CD14-positive monocyte (primary cell): Measurements from ENCODE around the gene PHLDB2. TPM values are rescaled to one million over a fixed set of nuclear protein-coding genes. Genes with fewer than 3 reads are reported as not detected.

Experiments
- DNase-seq, 3 donors: peaks; one replicate each; pipeline ENCODE4 v3.0.0-alpha.2; 2011 to 2022
- H2AFZ ChIP-seq: 2 replicates; pipeline ENCODE4 v1.6.0; 2012; ENCODE audit warnings: mild to moderate bottlenecking, low read depth, low read length, inconsistent platforms; ENCODE audit not compliant: insufficient read depth, poor library complexity, severe bottlenecking
- H3K27ac ChIP-seq, 2 donors: 1 replicate in 1 of 2; 2 replicates in 1 of 2; pipeline ENCODE4 v1.5.1; 2012 to 2013; ENCODE audit warnings: low read length in 2 of 2, control low read depth in 1 of 2, inconsistent platforms in 1 of 2, low read depth in 1 of 2, mild to moderate bottlenecking in 1 of 2
- H3K27me3 ChIP-seq, 2 donors: one replicate each; pipeline versions ENCODE4 v1.6.0 to v1.6.1; 2011 to 2013; ENCODE audit warnings: low read length in 2 of 2; ENCODE audit not compliant: control insufficient read depth in 2 of 2, insufficient read depth in 2 of 2
- H3K36me3 ChIP-seq, 2 donors: replicated peaks in 1 of 2; 1 replicate in 1 of 2; 2 replicates in 1 of 2; pipeline versions ENCODE4 v1.5.1 to v1.6.1; 2012 to 2013; ENCODE audit warnings: low read length in 2 of 2, control low read depth in 1 of 2, inconsistent platforms in 1 of 2, mild to moderate bottlenecking in 1 of 2; ENCODE audit not compliant: insufficient read depth in 2 of 2, control insufficient read depth in 1 of 2
- H3K4me1 ChIP-seq, 2 donors: 1 replicate in 1 of 2; 2 replicates in 1 of 2; pipeline versions ENCODE4 v1.5.1 to v1.6.1; 2012 to 2013; ENCODE audit warnings: low read length in 2 of 2, control low read depth in 1 of 2, inconsistent platforms in 1 of 2, mild to moderate bottlenecking in 1 of 2, moderate library complexity in 1 of 2; ENCODE audit not compliant: insufficient read depth in 2 of 2, control insufficient read depth in 1 of 2
- H3K4me2 ChIP-seq: replicated peaks from 2 replicates; pipeline ENCODE3; 2012; ENCODE audit warnings: low read length, moderate library complexity, mild to moderate bottlenecking; ENCODE audit not compliant: poor library complexity, severe bottlenecking; ENCODE audit errors: extremely low read depth
- H3K4me3 ChIP-seq, 3 experiments: fragments of 200-600 bp in 1 of 3; sonication (generic) in 1 of 3; replicated peaks in 1 of 3; 1 replicate in 2 of 3; 2 replicates in 1 of 3; pipeline ENCODE4 v1.5.1; 2011 to 2013; ENCODE audit warnings: low read length in 3 of 3, mild to moderate bottlenecking in 3 of 3, control low read depth in 2 of 3, low read depth in 2 of 3, inconsistent platforms in 1 of 3, moderate library complexity in 1 of 3
- H3K79me2 ChIP-seq: 2 replicates; pipeline ENCODE4 v1.6.0; 2012; ENCODE audit warnings: mild to moderate bottlenecking, control low read depth, inconsistent platforms, low read length, moderate library complexity; ENCODE audit not compliant: insufficient read depth
- H3K9ac ChIP-seq: 2 replicates; pipeline ENCODE4 v1.6.0; 2017; ENCODE audit warnings: low read length, mild to moderate bottlenecking; ENCODE audit not compliant: insufficient read depth, poor library complexity, severe bottlenecking
- H3K9me3 ChIP-seq, 2 donors: replicated peaks in 1 of 2; 1 replicate in 1 of 2; 2 replicates in 1 of 2; pipeline versions ENCODE4 v1.5.1 to v1.6.1; 2012 to 2013; ENCODE audit warnings: low read length in 2 of 2, control low read depth in 1 of 2; ENCODE audit not compliant: control insufficient read depth in 1 of 2, insufficient read depth in 1 of 2
- H4K20me1 ChIP-seq: 2 replicates; pipeline ENCODE4 v1.6.0; 2012; ENCODE audit warnings: mild to moderate bottlenecking, low read length, control low read depth, moderate library complexity; ENCODE audit not compliant: insufficient read depth
- H3K27ac Mint-ChIP-seq, 7 donors: one replicate each; pipeline ENCODE4 v1.8.0; 2020; ENCODE audit warnings: mild to moderate bottlenecking in 7 of 7, mixed read lengths in 7 of 7, moderate library complexity in 6 of 7, inconsistent platforms in 2 of 7
- H3K27me3 Mint-ChIP-seq, 3 donors: one replicate each; pipeline ENCODE4 v1.8.0; 2021 to 2022; ENCODE audit warnings: low read depth in 3 of 3, mild to moderate bottlenecking in 3 of 3, mixed read lengths in 3 of 3, moderate library complexity in 3 of 3, inconsistent platforms in 1 of 3
- H3K36me3 Mint-ChIP-seq, 2 donors: one replicate each; pipeline ENCODE4 v1.8.0; 2020; ENCODE audit warnings: mixed read lengths in 2 of 2, inconsistent platforms in 1 of 2, mild to moderate bottlenecking in 1 of 2
- H3K4me1 Mint-ChIP-seq: one replicate; pipeline ENCODE4 v1.8.0; 2020; ENCODE audit warnings: mild to moderate bottlenecking, mixed read lengths
- H3K4me3 Mint-ChIP-seq, 2 donors: one replicate each; pipeline ENCODE4 v1.8.0; 2020; ENCODE audit warnings: mild to moderate bottlenecking in 2 of 2, mixed read lengths in 2 of 2, moderate library complexity in 1 of 2
- H3K9me3 Mint-ChIP-seq, 7 donors: one replicate each; pipeline ENCODE4 v1.8.0; 2020 to 2022; ENCODE audit warnings: mixed read lengths in 7 of 7, mild to moderate bottlenecking in 6 of 7, moderate library complexity in 6 of 7, inconsistent platforms in 2 of 7
- WGBS: methylation state at CpG from one replicate; pipeline ENCODE4 v1.1.5; 2013; ENCODE audit warnings: missing lambda C conversion rate; ENCODE audit not compliant: insufficient coverage; 5-methylcytosine and 5-hydroxymethylcytosine counted together
- intact Hi-C, 2 donors: fragments of 100-400 bp; cut with micrococcal nuclease; formaldehyde crosslinking; loops; one replicate each; pipeline versions ENCODE4 v1.15.0 to v1.15.1; 2023
- polyA plus RNA-seq, 3 donors: library from polyadenylated mRNA; depleted of rRNA in 1 of 3; unstranded in 2 of 3; stranded (reverse) in 1 of 3; fragments of 300-500 nt in 2 of 3; fragments of >200 nt in 1 of 3; fragmentation: Illumina TruSeq in 2 of 3; gene quantifications; 1 replicate in 2 of 3; 2 replicates in 1 of 3; pipeline ENCODE4 v1.2.3, GENCODE V29; 2012 to 2021
- TF ChIP-seq, protein P1 (sequence below): fragments of 200-600 bp; IDR thresholded peaks from one replicate; pipeline ENCODE4 v1.8.0; 2022; ENCODE audit warnings: antibody characterized with exemption, mild to moderate bottlenecking

PHLDB2 gene
- polyA plus RNA-seq, 3 donors = 0.08 TPM; not detected in 2

DNA sequence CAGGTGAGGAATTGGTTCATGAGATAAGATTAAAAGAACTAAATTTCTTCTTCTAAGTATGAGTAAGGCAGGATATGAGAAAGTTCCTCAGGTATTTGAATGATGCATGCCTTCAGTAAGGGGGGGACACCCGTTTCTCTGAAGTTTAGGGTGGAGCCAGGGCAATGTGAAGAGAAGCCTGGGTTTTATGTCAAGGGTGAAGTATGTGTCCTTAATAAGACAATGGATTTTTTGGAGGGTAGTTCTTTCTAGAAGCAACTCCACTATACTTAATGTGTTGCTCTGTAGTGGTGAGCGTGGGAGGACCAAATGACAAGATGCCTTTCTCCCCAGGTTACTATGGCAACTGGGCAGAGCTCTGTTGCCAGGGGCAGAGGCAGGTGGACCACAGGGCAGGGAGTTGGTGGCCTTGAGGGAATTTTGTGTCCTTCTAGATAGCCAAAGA, 44.0 kb downstream of the PHLDB2 start:
- no peak overlapping the region for H3K9ac ChIP-seq
- H3K36me3 Mint-ChIP-seq = no peaks in the 10 kb centered on the region
- H2AFZ ChIP-seq = no peak overlapping the region
- no peak overlapping the region for H3K4me3 Mint-ChIP-seq
- H3K27me3 Mint-ChIP-seq = peaks cover 0 to 2% (median 0%) of the 10 kb centered on the region in 3 donors
- H3K27me3 ChIP-seq = no peaks in the 10 kb centered on the region
- DNase-seq = no peak
- H3K27ac ChIP-seq = no peak overlapping the region
- H3K79me2 ChIP-seq = no peaks in the 10 kb centered on the region
- H3K27ac Mint-ChIP-seq = peak overlapping the region in 3 of 7 donors; percentile 23 to 43 (median 36)
- H4K20me1 ChIP-seq = no peaks in the 10 kb centered on the region
- intact Hi-C loops = no loop called here
- WGBS = 50% methylated on average over 1 of the region's 2 CpGs
- TF ChIP-seq, protein P1, sequence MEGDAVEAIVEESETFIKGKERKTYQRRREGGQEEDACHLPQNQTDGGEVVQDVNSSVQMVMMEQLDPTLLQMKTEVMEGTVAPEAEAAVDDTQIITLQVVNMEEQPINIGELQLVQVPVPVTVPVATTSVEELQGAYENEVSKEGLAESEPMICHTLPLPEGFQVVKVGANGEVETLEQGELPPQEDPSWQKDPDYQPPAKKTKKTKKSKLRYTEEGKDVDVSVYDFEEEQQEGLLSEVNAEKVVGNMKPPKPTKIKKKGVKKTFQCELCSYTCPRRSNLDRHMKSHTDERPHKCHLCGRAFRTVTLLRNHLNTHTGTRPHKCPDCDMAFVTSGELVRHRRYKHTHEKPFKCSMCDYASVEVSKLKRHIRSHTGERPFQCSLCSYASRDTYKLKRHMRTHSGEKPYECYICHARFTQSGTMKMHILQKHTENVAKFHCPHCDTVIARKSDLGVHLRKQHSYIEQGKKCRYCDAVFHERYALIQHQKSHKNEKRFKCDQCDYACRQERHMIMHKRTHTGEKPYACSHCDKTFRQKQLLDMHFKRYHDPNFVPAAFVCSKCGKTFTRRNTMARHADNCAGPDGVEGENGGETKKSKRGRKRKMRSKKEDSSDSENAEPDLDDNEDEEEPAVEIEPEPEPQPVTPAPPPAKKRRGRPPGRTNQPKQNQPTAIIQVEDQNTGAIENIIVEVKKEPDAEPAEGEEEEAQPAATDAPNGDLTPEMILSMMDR = no peak
- no peak overlapping the region for H3K4me3 ChIP-seq
- H3K9me3 Mint-ChIP-seq = peaks cover 0 to 4% (median 0%) of the 10 kb centered on the region in 7 donors
- no peaks in the 10 kb centered on the region for H3K36me3 ChIP-seq
- H3K9me3 ChIP-seq = no peaks in the 10 kb centered on the region
- H3K4me1 ChIP-seq = peaks cover 9 to 17% of the 10 kb centered on the region in 2 donors
- H3K4me2 ChIP-seq = no peak overlapping the region
- peaks cover 17% of the 10 kb centered on the region for H3K4me1 Mint-ChIP-seq

DNA sequence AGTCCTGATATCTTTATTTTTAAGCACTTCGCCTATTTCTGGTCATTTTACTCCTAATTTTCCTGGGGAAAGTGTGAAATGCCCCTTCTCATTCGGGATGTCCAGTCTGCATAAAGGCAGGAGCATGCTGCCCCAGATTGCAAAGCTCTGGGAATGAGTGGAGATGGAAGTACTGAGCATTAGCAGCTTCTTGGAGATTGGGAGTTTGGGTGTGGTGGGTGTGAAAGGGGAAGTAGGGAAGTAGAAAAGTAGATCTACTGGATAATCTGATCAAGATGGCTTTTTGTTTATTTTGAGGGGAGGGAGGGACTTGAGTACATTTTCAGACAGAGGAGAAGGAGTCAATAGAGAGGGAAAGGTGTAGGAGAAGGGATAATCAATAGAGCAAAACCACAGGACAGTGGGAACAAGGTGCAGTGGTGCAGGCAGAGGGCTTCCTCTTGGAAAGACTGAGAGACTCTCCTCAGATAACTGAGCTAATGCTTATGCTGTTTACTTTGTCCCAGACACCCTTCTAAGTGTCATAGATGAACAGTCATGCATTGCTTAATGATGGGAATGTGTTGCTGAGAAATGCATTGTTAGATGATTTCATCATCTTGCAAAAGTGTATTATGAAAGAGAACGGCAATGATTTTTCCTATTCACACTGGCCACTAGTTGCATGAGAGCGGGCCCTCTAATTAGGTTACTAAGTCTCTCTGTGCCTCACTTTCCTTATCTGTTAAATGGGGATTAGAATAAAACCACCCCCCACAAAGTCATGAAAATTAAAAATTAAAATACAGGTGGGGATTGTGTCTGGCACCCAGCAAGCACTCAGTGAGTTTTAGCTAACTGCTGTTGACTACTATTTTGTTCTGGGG, 45.5 kb downstream of the PHLDB2 start:
- H2AFZ ChIP-seq = peak overlapping the region; percentile 9
- peak; percentile 72 to 86 (median 77) for DNase-seq
- intact Hi-C loops = no loop called here
- H3K36me3 ChIP-seq = no peaks in the 10 kb centered on the region
- no peaks in the 10 kb centered on the region for H3K79me2 ChIP-seq
- peaks cover 0 to 4% (median 0%) of the 10 kb centered on the region in 7 donors for H3K9me3 Mint-ChIP-seq
- peaks cover 9 to 17% of the 10 kb centered on the region in 2 donors for H3K4me1 ChIP-seq
- no peaks in the 10 kb centered on the region for H3K9me3 ChIP-seq
- no peaks in the 10 kb centered on the region for H3K27me3 ChIP-seq
- peak overlapping the region; percentile 33 to 76 for H3K27ac ChIP-seq
- 100% methylated on average over 1 of the region's 4 CpGs for WGBS
- no peaks in the 10 kb centered on the region for H4K20me1 ChIP-seq
- H3K27me3 Mint-ChIP-seq = peaks cover 0 to 1% (median 1%) of the 10 kb centered on the region in 3 donors
- TF ChIP-seq, protein P1 = peak; percentile 15
- H3K4me3 Mint-ChIP-seq = peak overlapping the region in 1 of 2 donors; percentile 31
- H3K27ac Mint-ChIP-seq = peak overlapping the region; percentile 87 to 97 (median 95)
- H3K4me2 ChIP-seq = peak overlapping the region; percentile 19
- peaks cover 17% of the 10 kb centered on the region for H3K4me1 Mint-ChIP-seq
- H3K4me3 ChIP-seq = no peak overlapping the region
- H3K9ac ChIP-seq = no peak overlapping the region
- no peaks in the 10 kb centered on the region for H3K36me3 Mint-ChIP-seq
